HG02571 (cell line): ENCODE results near the gene PMIS2.

Experiments used
- ATAC-seq: cut with Tn5 transposase; IDR thresholded peaks from one replicate; pipeline ENCODE4 v1.9.1; 2021; ENCODE audit warnings: mild to moderate bottlenecking, moderate library complexity; ENCODE audit not compliant: unreplicated experiment

The PMIS2 gene

GRCh38 chr19:35556025-35556590, 29.9 kb upstream of the PMIS2 start:
- ATAC-seq, result no peak

GRCh38 chr19:35556846-35557538, 29.0 kb upstream of the PMIS2 start:
- ATAC-seq, result no peak

GRCh38 chr19:35557539-35558399, 28.2 kb upstream of the PMIS2 start:
- no peak for ATAC-seq

GRCh38 chr19:35558400-35559280, 27.3 kb upstream of the PMIS2 start:
- ATAC-seq, result no peak

- no peak for ATAC-seq
Observed at GRCh38 chr19:35559281-35559659, 26.7 kb upstream of the PMIS2 start.

- no peak for ATAC-seq
Observed at GRCh38 chr19:35559781-35560180, 26.2 kb upstream of the PMIS2 start.

GRCh38 chr19:35560271-35560670, 25.7 kb upstream of the PMIS2 start:
- no peak for ATAC-seq

- ATAC-seq, result no peak
Observed at GRCh38 chr19:35560677-35561076, 25.3 kb upstream of the PMIS2 start.

GRCh38 chr19:35561436-35561835, 24.5 kb upstream of the PMIS2 start:
- ATAC-seq, result no peak

- ATAC-seq, result no peak
Observed at GRCh38 chr19:35562336-35562735, 23.6 kb upstream of the PMIS2 start.

GRCh38 chr19:35562776-35563175, 23.2 kb upstream of the PMIS2 start:
- no peak for ATAC-seq

GRCh38 chr19:35563207-35563829, 22.7 kb upstream of the PMIS2 start, which contains the start of gene ATP4A:
ATP4A (minus strand) TSS chr19:35563658; CDS start chr19:35563629, 29 bp downstream.
- no peak for ATAC-seq

GRCh38 chr19:35565016-35565856, 20.7 kb upstream of the PMIS2 start:
- no peak for ATAC-seq

GRCh38 chr19:35566738-35567137, 19.2 kb upstream of the PMIS2 start:
- ATAC-seq, result no peak

GRCh38 chr19:35569281-35569781, 16.6 kb upstream of the PMIS2 start:
- no peak for ATAC-seq

GRCh38 chr19:35571406-35571965, 14.5 kb upstream of the PMIS2 start:
- no peak for ATAC-seq

GRCh38 chr19:35577918-35578317, 8.1 kb upstream of the PMIS2 start:
- ATAC-seq, result no peak

GRCh38 chr19:35578707-35579106, 7.3 kb upstream of the PMIS2 start:
- no peak for ATAC-seq

GRCh38 chr19:35582760-35583159, 3.2 kb upstream of the PMIS2 start:
- ATAC-seq, result no peak
